A549 (cell line): ENCODE data around the gene NHSL2. TPM values are rescaled to one million over a fixed set of nuclear protein-coding genes. Genes with fewer than 3 reads are reported as not detected.
"Not testable (repeated sequence)": the region's sequence is repeated elsewhere in the genome, so short reads cannot be mapped to it uniquely, and the experiment has no call there.

ENCODE experiments used
- ATAC-seq, 2 experiments: fragments of 200-7000 bp in 1 of 2; fragments of >200 bp in 1 of 2; cut with Nextera tagmentation in 1 of 2; cut with Tn5 transposase in 1 of 2; 3 replicates each; pipeline versions ENCODE4 v1.8.0 to v1.9.1; 2018 to 2020; ENCODE audit warnings: mild to moderate bottlenecking in 1 of 2, moderate library complexity in 1 of 2
- CTCF ChIA-PET: fragments of 300-600 bp; sonication (Branson Sonifier 250); formaldehyde crosslinking; extraction: SDS; loops from one replicate; lab custom pipeline; 2021; ENCODE audit warnings: antibody characterized with exemption, inconsistent platforms; lab: Yijun Ruan, JAX
- POLR2A ChIA-PET: fragments of 350-600 bp; formaldehyde crosslinking; extraction: SDS; loops from one replicate; lab custom pipeline; 2021; ENCODE audit warnings: antibody characterized with exemption, inconsistent platforms; lab: Yijun Ruan, JAX
- DNase-seq, 2 experiments: peaks; one replicate each; pipeline versions ENCODE4 v3.0.0 to v3.0.0-alpha.2; 2011 to 2016; ENCODE audit warnings: low read depth in 1 of 2, low spot score in 1 of 2
- FAIRE-seq: peaks from 2 replicates; lab custom pipeline; 2011; peaks lifted over from hg19 to GRCh38; lab: Jason Lieb, UNC
- H3K27ac ChIP-seq, 2 experiments: fragments of >200 bp; sonication (Bioruptor Twin); formaldehyde crosslinking; 3 replicates each; pipeline ENCODE4 v1.5.1; 2016 to 2017
- H3K4me1 ChIP-seq: fragments of >200 bp; sonication (Bioruptor Twin); formaldehyde crosslinking; 3 replicates; pipeline ENCODE4 v1.6.1; 2016
- H3K4me2 ChIP-seq: fragments of >200 bp; sonication (Bioruptor Twin); formaldehyde crosslinking; 3 replicates; pipeline ENCODE4 v1.6.1; 2016
- H3K4me3 ChIP-seq: fragments of >200 bp; sonication (Bioruptor Twin); formaldehyde crosslinking; 3 replicates; pipeline ENCODE4 v1.5.1; 2016
- H3K9me3 ChIP-seq: fragments of >200 bp; sonication (Bioruptor Twin); formaldehyde crosslinking; 3 replicates; pipeline ENCODE4 v1.6.1; 2016
- BHLHE40 ChIP-seq: IDR thresholded peaks from 2 replicates; pipeline ENCODE4 v1.6.1; 2012; ENCODE audit warnings: low read depth, low read length, inconsistent platforms
- CBX2 ChIP-seq: fragments of 200-600 bp; sonication (generic); IDR thresholded peaks from 2 replicates; pipeline ENCODE4 v1.6.1; 2016; ENCODE audit warnings: low read depth, mild to moderate bottlenecking, borderline replicate concordance
- CBX8 ChIP-seq: fragments of 200-600 bp; sonication (generic); IDR thresholded peaks from 2 replicates; pipeline ENCODE4 v1.6.1; 2016
- CEBPB ChIP-seq, 2 experiments: fragments of >200 bp in 1 of 2; sonication (Bioruptor Twin) in 1 of 2; formaldehyde crosslinking in 1 of 2; IDR thresholded peaks; 2 replicates each; pipeline ENCODE4 v1.6.1; 2012 to 2016
- CTCF ChIP-seq: fragments of >200 bp; sonication (Bioruptor Twin); formaldehyde crosslinking; IDR thresholded peaks from 3 replicates; pipeline ENCODE4 v1.5.1; 2016
- EHF ChIP-seq: fragments of 250-450 bp; sonication (Bioruptor Pico); IDR thresholded peaks from 2 replicates; pipeline ENCODE4 v1.5.0; 2020; ENCODE audit warnings: mild to moderate bottlenecking
- EHMT2 ChIP-seq: fragments of 200-600 bp; sonication (generic); IDR thresholded peaks from 2 replicates; pipeline ENCODE4 v1.6.1; 2016; ENCODE audit warnings: antibody characterized with exemption, low read depth, mild to moderate bottlenecking, moderate library complexity
- FOSB ChIP-seq: fragments of 250-450 bp; sonication (Bioruptor Pico); IDR thresholded peaks from 2 replicates; pipeline ENCODE4 v1.5.0; 2020; ENCODE audit warnings: mild to moderate bottlenecking, moderate library complexity
- FOSL2 ChIP-seq, 2 experiments: fragments of 450-650 bp in 1 of 2; fragments of >200 bp in 1 of 2; sonication (Bioruptor Twin) in 1 of 2; formaldehyde crosslinking; IDR thresholded peaks; 2 replicates each; pipeline versions ENCODE4 v1.5.0 to v1.6.1; 2016 to 2020; ENCODE audit warnings: mild to moderate bottlenecking in 1 of 2, moderate library complexity in 1 of 2
- FOXS1 ChIP-seq: fragments of 250-450 bp; sonication (Bioruptor Pico); IDR thresholded peaks from 2 replicates; pipeline ENCODE4 v1.5.0; 2020; ENCODE audit warnings: mild to moderate bottlenecking, moderate library complexity
- JUN ChIP-seq, 2 experiments: fragments of >200 bp; sonication (Bioruptor Twin); formaldehyde crosslinking; IDR thresholded peaks; 2 replicates in 1 of 2; 3 replicates in 1 of 2; pipeline ENCODE4 v1.6.1; 2016 to 2017
- JUNB ChIP-seq: fragments of >200 bp; sonication (Bioruptor Twin); formaldehyde crosslinking; IDR thresholded peaks from 2 replicates; pipeline ENCODE4 v1.6.1; 2016
- KDM5A ChIP-seq: fragments of 200-600 bp; sonication (generic); IDR thresholded peaks from 2 replicates; pipeline ENCODE4 v1.6.1; 2016; ENCODE audit warnings: antibody characterized with exemption, mild to moderate bottlenecking
- RARB ChIP-seq: fragments of 250-450 bp; sonication (Bioruptor Pico); IDR thresholded peaks from 2 replicates; pipeline ENCODE4 v1.8.0; 2021; ENCODE audit warnings: mild to moderate bottlenecking, moderate library complexity
- RCOR1 ChIP-seq: fragments of 150-350 bp; IDR thresholded peaks from 2 replicates; pipeline ENCODE4 v1.6.1; 2014; ENCODE audit warnings: antibody characterized with exemption, low read length, low read depth
- RFX5 ChIP-seq: fragments of 450-650 bp; IDR thresholded peaks from 2 replicates; pipeline ENCODE4 v1.7.1; 2014; ENCODE audit warnings: antibody characterized with exemption, mild to moderate bottlenecking, moderate library complexity
- RNF2 ChIP-seq: fragments of 200-600 bp; sonication (generic); IDR thresholded peaks from 2 replicates; pipeline ENCODE4 v1.6.1; 2016; ENCODE audit warnings: low read depth, mild to moderate bottlenecking, antibody characterized with exemption, moderate library complexity, borderline replicate concordance
- TP53 ChIP-seq: fragments of 250-450 bp; sonication (Bioruptor Pico); IDR thresholded peaks from 2 replicates; pipeline ENCODE4 v1.5.0; 2021; ENCODE audit warnings: mild to moderate bottlenecking, moderate library complexity
- ZC3H11A ChIP-seq: fragments of 450-650 bp; IDR thresholded peaks from 2 replicates; pipeline ENCODE4 v1.6.1; 2014; ENCODE audit warnings: antibody characterized with exemption, mild to moderate bottlenecking
- ZNF302 ChIP-seq: fragments of 250-450 bp; sonication (Bioruptor Pico); IDR thresholded peaks from 2 replicates; pipeline ENCODE4 v1.9.0; 2021; ENCODE audit warnings: inconsistent platforms, mild to moderate bottlenecking, moderate library complexity
- WGBS: methylation state at CpG from one replicate; pipeline ENCODE4 v1.1.6; 2017; ENCODE audit errors: missing lambda C conversion rate; 5-methylcytosine and 5-hydroxymethylcytosine counted together
- polyA plus RNA-seq, 4 experiments: library from polyadenylated mRNA; depleted of rRNA in 3 of 4; stranded (reverse); fragments of >200 nt; fragmentation: RNase III in 1 of 4; extraction: RNeasy Plus Mini Kit Qiagen cat#74134 plus additional on column Dnase treatment in 1 of 4; gene quantifications; 2 replicates in 3 of 4; 3 replicates in 1 of 4; pipeline ENCODE4 v1.2.3, GENCODE V29; 2011 to 2017
- TF ChIP-seq, protein P1 (sequence below): IDR thresholded peaks from 2 replicates; pipeline ENCODE4 v1.6.1; 2012

Gene NHSL2
- polyA plus RNA-seq, 2 of the 4 experiments (the other 2 are of a cell fraction): 0.26 to 0.48 TPM

- WGBS: 74% methylated on average over 19 of the region's 19 CpGs
- no peak overlapping the region for H3K4me2 ChIP-seq
- FAIRE-seq (no peak), ATAC-seq (no peak), DNase-seq (no peak)
- no peak for TF ChIP-seq RARB (CRISPR knock-in tag)
- no peak for TF ChIP-seq TP53
- no peak for TF ChIP-seq ZNF302
- TF ChIP-seq JUNB: no peak
- no peak for TF ChIP-seq EHF (CRISPR knock-in tag)
- no peak for TF ChIP-seq FOSB
- H3K27ac ChIP-seq: no peak overlapping the region
- H3K4me3 ChIP-seq: no peak overlapping the region
- ChIA-PET POLR2A (no interaction called here), CTCF (interaction anchor here (1.6 kb wide), 1 partner anchor 72 kb away, joined by 6 read pairs; no protein-coding TSS in a partner anchor)
- H3K4me1 ChIP-seq: no peaks in the 10 kb centered on the region
- no peaks in the 10 kb centered on the region for H3K9me3 ChIP-seq
Measured at GRCh38 chrX:72054779-72055489, 144.3 kb downstream of the NHSL2 start.

DNA sequence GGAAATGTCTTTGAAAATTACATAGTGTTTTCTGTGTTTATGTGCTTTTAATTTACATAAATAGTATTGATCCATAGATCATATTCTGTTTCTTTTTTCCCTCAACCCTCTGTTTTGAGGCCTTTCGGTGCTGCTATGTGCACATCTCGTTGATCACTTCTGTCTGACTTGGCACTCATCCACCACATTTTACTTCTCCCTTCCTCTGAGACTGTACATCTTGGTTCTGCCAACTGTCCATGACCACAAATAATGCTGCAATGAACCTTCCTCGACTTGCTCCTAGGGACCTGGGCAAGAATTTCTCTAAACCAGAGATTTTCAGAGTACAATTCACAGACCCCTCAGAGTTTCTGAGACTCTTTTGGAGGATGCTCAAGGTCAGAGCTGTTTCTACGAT is 146.7 kb downstream of the NHSL2 start:
- ATAC-seq (no peak), FAIRE-seq (no peak)

DNA sequence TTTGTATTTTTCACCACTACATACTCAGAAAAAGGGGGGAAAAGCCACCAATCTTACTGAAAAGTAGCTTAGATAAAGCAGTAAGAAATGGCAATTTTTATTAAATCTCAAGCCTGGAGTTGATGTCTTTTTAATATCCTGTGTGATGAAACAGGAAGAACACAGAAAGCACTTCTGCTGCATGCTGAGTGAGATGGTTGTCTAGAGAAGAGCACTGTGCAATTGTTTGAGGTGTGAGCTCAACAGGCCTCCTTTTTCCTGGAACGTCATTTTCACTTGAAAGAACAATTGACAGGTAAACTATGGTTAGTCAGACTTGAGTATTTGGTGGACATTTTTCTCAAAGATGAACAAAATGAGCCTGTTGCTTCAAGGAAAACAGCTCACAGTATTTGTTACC is 147.2 kb downstream of the NHSL2 start:
- no peaks in the 10 kb centered on the region for H3K9me3 ChIP-seq
- 42% methylated on average over 1 of the region's 1 CpG for WGBS
- CTCF ChIA-PET: interaction anchor here (1.5 to 1.7 kb wide), 2 partner anchors 39 to 40 kb away, joined by 3 to 5 read pairs; no protein-coding TSS in a partner anchor
- H3K4me2 ChIP-seq: no peak overlapping the region
- TF ChIP-seq FOSL2 (IDR thresholded peaks at IDR 0.05): no peak
- TF ChIP-seq FOSL2 (CRISPR knock-in tag; IDR thresholded peaks at IDR 0.05): no peak
- TF ChIP-seq EHMT2: no peak
- no peak for TF ChIP-seq FOXS1 (CRISPR knock-in tag)
- TF ChIP-seq CBX2: no peak
- no peak overlapping the region for H3K4me3 ChIP-seq
- POLR2A ChIA-PET: no interaction called here
- no peaks in the 10 kb centered on the region for H3K4me1 ChIP-seq
- no peak for ATAC-seq
- FAIRE-seq: no peak
- no peak overlapping the region for H3K27ac ChIP-seq
- no peak for DNase-seq

More for the DNA sequence above, 146.7 kb downstream of the NHSL2 start:
- H3K4me2 ChIP-seq: no peak overlapping the region
- ChIA-PET CTCF (no interaction called here), POLR2A (no interaction called here)
- no peak overlapping the region for H3K27ac ChIP-seq
- no peaks in the 10 kb centered on the region for H3K9me3 ChIP-seq
- H3K4me3 ChIP-seq: no peak overlapping the region
- H3K4me1 ChIP-seq: no peaks in the 10 kb centered on the region
- TF ChIP-seq ZC3H11A (no peak), KDM5A (no peak), CTCF (no peak), BHLHE40 (no peak), RNF2 (no peak), CBX8 (no peak), FOSL2 (IDR thresholded peaks at IDR 0.05) (no peak), FOSL2 (CRISPR knock-in tag; IDR thresholded peaks at IDR 0.05) (no peak), RFX5 (no peak), RCOR1 (no peak), EHF (CRISPR knock-in tag) (no peak), JUN (IDR thresholded peaks at IDR 0.05) (no peak), CEBPB (IDR thresholded peaks at IDR 0.05) (no peak)
- TF ChIP-seq, protein P1, sequence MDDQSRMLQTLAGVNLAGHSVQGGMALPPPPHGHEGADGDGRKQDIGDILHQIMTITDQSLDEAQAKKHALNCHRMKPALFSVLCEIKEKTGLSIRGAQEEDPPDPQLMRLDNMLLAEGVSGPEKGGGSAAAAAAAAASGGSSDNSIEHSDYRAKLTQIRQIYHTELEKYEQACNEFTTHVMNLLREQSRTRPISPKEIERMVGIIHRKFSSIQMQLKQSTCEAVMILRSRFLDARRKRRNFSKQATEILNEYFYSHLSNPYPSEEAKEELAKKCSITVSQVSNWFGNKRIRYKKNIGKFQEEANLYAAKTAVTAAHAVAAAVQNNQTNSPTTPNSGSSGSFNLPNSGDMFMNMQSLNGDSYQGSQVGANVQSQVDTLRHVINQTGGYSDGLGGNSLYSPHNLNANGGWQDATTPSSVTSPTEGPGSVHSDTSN: no peak
- WGBS: 36% methylated on average over 4 of the region's 4 CpGs
- DNase-seq: no peak

DNA sequence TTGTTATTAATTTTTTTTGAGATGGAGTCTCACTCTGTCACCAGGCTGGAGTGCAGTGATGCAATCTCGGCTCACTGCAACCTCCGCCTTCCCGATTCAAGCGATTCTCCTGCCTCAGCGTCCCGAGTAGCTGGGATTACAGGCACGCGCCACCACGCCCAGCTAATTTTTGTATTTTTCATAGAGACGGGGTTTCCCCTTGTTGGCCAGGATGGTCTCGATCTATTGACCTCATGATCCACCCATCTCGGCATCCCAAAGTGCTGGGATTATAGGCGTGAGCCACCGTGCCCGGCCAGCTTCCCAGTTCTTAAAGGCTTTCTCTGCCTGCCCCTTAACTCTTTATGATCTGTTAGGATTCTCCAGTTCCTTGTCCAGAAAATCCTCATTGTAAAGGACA is 147.7 kb downstream of the NHSL2 start:
- H3K27ac ChIP-seq, DNase-seq, H3K9me3 ChIP-seq, ATAC-seq, H3K4me3 ChIP-seq, POLR2A ChIA-PET, H3K4me2 ChIP-seq, FAIRE-seq, H3K4me1 ChIP-seq: not testable (repeated sequence)
- CTCF ChIA-PET: interaction anchor here (1.5 to 1.7 kb wide), 2 partner anchors 39 to 40 kb away, joined by 3 to 5 read pairs; no protein-coding TSS in a partner anchor
- 86% methylated on average over 12 of the region's 15 CpGs for WGBS
